ENCODE data around the gene DOCK9. TPM values are rescaled to one million over a fixed set of nuclear protein-coding genes. Genes with fewer than 3 reads are reported as not detected.

The DOCK9 gene
- total RNA-seq, 1 experiment from 2014 or later: 31.7 TPM

DNA sequence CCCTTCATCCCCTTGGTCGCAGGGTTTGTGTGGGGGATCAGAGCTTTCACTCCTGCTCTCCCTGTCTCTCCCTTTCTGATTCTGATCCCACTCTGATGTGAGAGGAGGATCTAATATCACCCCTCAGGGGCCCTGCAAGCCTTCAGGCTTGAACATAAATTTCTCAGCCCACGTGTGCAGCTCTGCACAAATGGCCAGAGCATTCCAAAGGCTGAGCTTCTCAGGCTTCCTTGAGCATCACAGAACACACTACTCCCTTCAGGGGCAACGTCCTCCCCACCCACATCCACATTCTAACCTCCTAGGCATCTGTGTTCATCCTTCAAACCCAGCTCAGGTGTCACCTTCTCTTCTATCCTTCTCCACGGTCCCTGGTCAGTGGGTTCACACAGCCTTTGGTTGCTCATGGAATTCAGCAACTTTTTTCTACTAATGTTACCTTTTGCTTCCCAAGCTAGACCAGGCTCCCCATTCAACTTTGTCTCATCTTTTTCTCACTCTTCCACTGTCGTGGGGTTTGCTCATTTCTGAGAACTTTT, 24.4 kb upstream of the DOCK9 start:
- Histone ChIP-seq H3K27ac (ENCODE audit: low read length) (no peak overlapping the region), H3K9ac (ENCODE audit: low read length) (no peak overlapping the region), H3K4me1 (ENCODE audit: insufficient read depth, low read length) (peaks cover 10% of the 10 kb centered on the region), H3K4me3 (ENCODE audit: low read length) (no peak overlapping the region), H3K27me3 (ENCODE audit: low read length) (no peaks in the 10 kb centered on the region), H3K79me2 (ENCODE audit: low read length) (no peaks in the 10 kb centered on the region), H3K36me3 (ENCODE audit: low read depth, low read length) (no peaks in the 10 kb centered on the region), H4K20me1 (ENCODE audit: low read length) (no peaks in the 10 kb centered on the region), H3F3A (ENCODE audit: low read length, unreplicated experiment) (no peaks in the 10 kb centered on the region), H2AFZ (ENCODE audit: low read length) (no peak overlapping the region), H3K9me3 (ENCODE audit: low read length) (no peaks in the 10 kb centered on the region), H3K4me2 (ENCODE audit: low read length) (no peak overlapping the region), H3K9me2 (replicated peaks; ENCODE audit: low read length) (no peaks in the 10 kb centered on the region)
- no peak for ATAC-seq
- ChIA-PET POLR2A (ENCODE audit: unreplicated experiment) (no interaction called here), CTCF (no interaction called here)
- DNase-seq: no peak
- BruUV-seq (replicated peaks): no TSS peak
- TF ChIP-seq EZH2 (IDR thresholded peaks at IDR 0.05; ENCODE audit: low read length, unreplicated experiment) (no peak), EZH2phosphoT487 (IDR thresholded peaks at IDR 0.05; ENCODE audit: borderline replicate concordance, low read length) (no peak)
- TF ChIP-seq, protein P1, sequence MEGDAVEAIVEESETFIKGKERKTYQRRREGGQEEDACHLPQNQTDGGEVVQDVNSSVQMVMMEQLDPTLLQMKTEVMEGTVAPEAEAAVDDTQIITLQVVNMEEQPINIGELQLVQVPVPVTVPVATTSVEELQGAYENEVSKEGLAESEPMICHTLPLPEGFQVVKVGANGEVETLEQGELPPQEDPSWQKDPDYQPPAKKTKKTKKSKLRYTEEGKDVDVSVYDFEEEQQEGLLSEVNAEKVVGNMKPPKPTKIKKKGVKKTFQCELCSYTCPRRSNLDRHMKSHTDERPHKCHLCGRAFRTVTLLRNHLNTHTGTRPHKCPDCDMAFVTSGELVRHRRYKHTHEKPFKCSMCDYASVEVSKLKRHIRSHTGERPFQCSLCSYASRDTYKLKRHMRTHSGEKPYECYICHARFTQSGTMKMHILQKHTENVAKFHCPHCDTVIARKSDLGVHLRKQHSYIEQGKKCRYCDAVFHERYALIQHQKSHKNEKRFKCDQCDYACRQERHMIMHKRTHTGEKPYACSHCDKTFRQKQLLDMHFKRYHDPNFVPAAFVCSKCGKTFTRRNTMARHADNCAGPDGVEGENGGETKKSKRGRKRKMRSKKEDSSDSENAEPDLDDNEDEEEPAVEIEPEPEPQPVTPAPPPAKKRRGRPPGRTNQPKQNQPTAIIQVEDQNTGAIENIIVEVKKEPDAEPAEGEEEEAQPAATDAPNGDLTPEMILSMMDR (conservative IDR thresholded peaks at IDR 0.05; ENCODE audit: low read depth, low read length): no peak
- intact Hi-C loops (cut with micrococcal nuclease): no loop called here

DNA sequence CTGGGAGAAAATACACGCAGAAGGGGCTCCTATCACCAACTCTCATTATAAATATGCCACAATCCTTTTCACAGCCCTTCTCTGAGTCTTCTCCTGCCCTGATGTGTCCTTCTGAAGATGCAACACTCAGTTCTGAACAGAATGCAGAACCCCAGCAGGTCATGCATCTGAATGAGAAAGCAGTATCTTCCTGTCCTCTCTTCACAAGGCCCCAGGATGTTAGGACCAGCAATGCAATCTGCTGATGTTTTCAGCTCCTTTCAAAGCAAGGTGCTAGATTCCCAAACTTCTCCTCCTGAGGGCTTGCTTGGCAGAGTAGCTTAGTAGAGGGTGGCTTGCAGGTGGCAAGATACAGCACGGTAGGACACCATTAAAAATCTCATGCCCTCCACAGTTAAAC, 22.3 kb upstream of the DOCK9 start:
- no peaks in the 10 kb centered on the region for H3K79me2 ChIP-seq (ENCODE audit: low read length)
- ATAC-seq: no peak
- POLR2A ChIA-PET (ENCODE audit: unreplicated experiment): interaction anchor here (0.6 kb wide), 1 partner anchor 24 kb away, joined by 5 read pairs; no protein-coding TSS in a partner anchor

DNA sequence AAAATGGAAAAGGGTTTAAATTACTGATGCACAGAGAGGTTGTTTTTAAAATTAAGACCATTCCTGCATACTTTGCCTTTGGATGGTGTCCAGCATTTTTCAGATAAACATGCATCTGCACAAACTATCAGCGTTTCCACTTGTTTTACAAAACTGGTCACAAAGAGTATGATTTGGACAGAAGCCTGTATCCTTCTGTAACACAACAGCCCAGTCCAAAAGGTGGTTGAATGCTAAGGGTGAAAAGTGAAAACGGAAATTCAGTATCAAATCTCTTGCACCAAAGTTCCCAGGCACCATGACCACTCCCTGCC, 21.7 kb upstream of the DOCK9 start:
- BruUV-seq (replicated peaks): no TSS peak
- CTCF ChIA-PET: no interaction called here
- no peaks in the 10 kb centered on the region for H3K9me2 ChIP-seq (replicated peaks; ENCODE audit: low read length)

More for the DNA sequence above, 22.3 kb upstream of the DOCK9 start:
- Histone ChIP-seq H3K27me3 (ENCODE audit: low read length) (no peaks in the 10 kb centered on the region), H3K4me3 (ENCODE audit: low read length) (no peak overlapping the region), H4K20me1 (ENCODE audit: low read length) (no peaks in the 10 kb centered on the region), H3K9me3 (ENCODE audit: low read length) (no peaks in the 10 kb centered on the region), H2AFZ (ENCODE audit: low read length) (no peak overlapping the region), H3F3A (ENCODE audit: low read length, unreplicated experiment) (no peaks in the 10 kb centered on the region), H3K4me2 (ENCODE audit: low read length) (no peak overlapping the region), H3K4me1 (ENCODE audit: insufficient read depth, low read length) (peaks cover 10% of the 10 kb centered on the region), H3K27ac (ENCODE audit: low read length) (no peak overlapping the region), H3K9ac (ENCODE audit: low read length) (no peak overlapping the region), H3K9me2 (replicated peaks; ENCODE audit: low read length) (no peaks in the 10 kb centered on the region), H3K36me3 (ENCODE audit: low read depth, low read length) (no peaks in the 10 kb centered on the region)
- BruUV-seq (replicated peaks): no TSS peak
- CTCF ChIA-PET: no interaction called here
- intact Hi-C loops (cut with micrococcal nuclease): no loop called here
- TF ChIP-seq, protein P1 (conservative IDR thresholded peaks at IDR 0.05; ENCODE audit: low read depth, low read length): no peak
- TF ChIP-seq EZH2 (IDR thresholded peaks at IDR 0.05; ENCODE audit: low read length, unreplicated experiment): no peak
- TF ChIP-seq EZH2phosphoT487 (IDR thresholded peaks at IDR 0.05; ENCODE audit: borderline replicate concordance, low read length): no peak
- no peak for DNase-seq

More for the DNA sequence above, 21.7 kb upstream of the DOCK9 start:
- DNase-seq: no peak
- ATAC-seq: no peak
- POLR2A ChIA-PET (ENCODE audit: unreplicated experiment): no interaction called here
- TF ChIP-seq, protein P1 (conservative IDR thresholded peaks at IDR 0.05; ENCODE audit: low read depth, low read length): no peak
- TF ChIP-seq EZH2phosphoT487 (IDR thresholded peaks at IDR 0.05; ENCODE audit: borderline replicate concordance, low read length) (no peak), EZH2 (IDR thresholded peaks at IDR 0.05; ENCODE audit: low read length, unreplicated experiment) (no peak)
- Histone ChIP-seq H3K4me1 (ENCODE audit: insufficient read depth, low read length) (peaks cover 10% of the 10 kb centered on the region), H3K36me3 (ENCODE audit: low read depth, low read length) (no peaks in the 10 kb centered on the region), H3K9me3 (ENCODE audit: low read length) (no peaks in the 10 kb centered on the region), H3F3A (ENCODE audit: low read length, unreplicated experiment) (no peaks in the 10 kb centered on the region), H3K27ac (ENCODE audit: low read length) (no peak overlapping the region), H3K9ac (ENCODE audit: low read length) (no peak overlapping the region), H3K79me2 (ENCODE audit: low read length) (no peaks in the 10 kb centered on the region), H3K4me3 (ENCODE audit: low read length) (no peak overlapping the region), H3K27me3 (ENCODE audit: low read length) (no peaks in the 10 kb centered on the region), H4K20me1 (ENCODE audit: low read length) (no peaks in the 10 kb centered on the region), H2AFZ (ENCODE audit: low read length) (no peak overlapping the region), H3K4me2 (ENCODE audit: low read length) (no peak overlapping the region)
- intact Hi-C loops (cut with micrococcal nuclease): no loop called here
